HG03103 (cell line): ENCODE data around the gene EPHB3.

Experiments used
- ATAC-seq: cut with Tn5 transposase; IDR thresholded peaks from one replicate; pipeline ENCODE4 v1.9.1; 2021; ENCODE audit warnings: low read depth; ENCODE audit not compliant: unreplicated experiment

EPHB3 gene

GRCh38 chr3:184562878-184563560 is 1.4 kb downstream of the EPHB3 start:
- no peak for ATAC-seq

GRCh38 chr3:184563561-184563925 is 2.0 kb downstream of the EPHB3 start:
- ATAC-seq: no peak

- no peak for ATAC-seq
Observed at GRCh38 chr3:184563941-184564684, 2.5 kb downstream of the EPHB3 start.

GRCh38 chr3:184564685-184565385 is 3.2 kb downstream of the EPHB3 start:
- ATAC-seq: no peak

- ATAC-seq: no peak
Observed at GRCh38 chr3:184565421-184566211, 4.0 kb downstream of the EPHB3 start.

- ATAC-seq: no peak
Observed at GRCh38 chr3:184566441-184567414, 5.1 kb downstream of the EPHB3 start.

GRCh38 chr3:184567946-184568559 is 6.5 kb downstream of the EPHB3 start:
- ATAC-seq: no peak

- ATAC-seq: no peak
Observed at GRCh38 chr3:184568560-184568923, 7.0 kb downstream of the EPHB3 start.

- no peak for ATAC-seq
Observed at GRCh38 chr3:184568924-184569829, 7.6 kb downstream of the EPHB3 start.

GRCh38 chr3:184570035-184570434 is 8.4 kb downstream of the EPHB3 start:
- ATAC-seq: no peak

- no peak for ATAC-seq
Observed at GRCh38 chr3:184570489-184570888, 8.9 kb downstream of the EPHB3 start.

GRCh38 chr3:184571750-184572377 is 10.3 kb downstream of the EPHB3 start:
- ATAC-seq: no peak

GRCh38 chr3:184572633-184573270 is 11.2 kb downstream of the EPHB3 start:
- no peak for ATAC-seq

GRCh38 chr3:184574515-184575417 is 13.2 kb downstream of the EPHB3 start:
- ATAC-seq: no peak

GRCh38 chr3:184575701-184576100 is 14.1 kb downstream of the EPHB3 start:
- no peak for ATAC-seq

- ATAC-seq: no peak
Observed at GRCh38 chr3:184576457-184577240, 15.1 kb downstream of the EPHB3 start.
